ENCODE results near the gene ENKD1.

ENKD1 gene

DNA sequence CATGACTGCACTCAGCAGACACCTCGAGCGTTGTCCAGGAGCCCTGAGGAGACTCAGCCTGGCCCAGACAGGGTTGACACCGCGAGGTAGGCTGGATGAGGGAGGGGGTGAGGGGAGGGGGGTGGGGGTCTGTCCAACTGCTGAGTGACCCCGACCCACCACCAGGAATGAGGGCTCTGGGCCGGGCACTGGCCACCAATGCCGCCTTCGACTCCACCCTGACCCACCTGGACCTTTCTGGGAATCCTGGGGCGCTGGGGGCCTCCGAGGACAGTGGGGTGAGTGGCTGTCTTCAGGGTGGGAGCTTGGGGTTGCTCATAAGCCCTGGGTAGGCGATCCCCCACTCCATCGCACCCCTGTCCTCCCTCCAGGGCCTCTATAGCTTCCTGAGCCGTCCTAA lies 18.9 kb downstream of the ENKD1 start:
- DNase-seq (ENCODE audit: low read depth) = no peak
- TF ChIP-seq, protein P1, sequence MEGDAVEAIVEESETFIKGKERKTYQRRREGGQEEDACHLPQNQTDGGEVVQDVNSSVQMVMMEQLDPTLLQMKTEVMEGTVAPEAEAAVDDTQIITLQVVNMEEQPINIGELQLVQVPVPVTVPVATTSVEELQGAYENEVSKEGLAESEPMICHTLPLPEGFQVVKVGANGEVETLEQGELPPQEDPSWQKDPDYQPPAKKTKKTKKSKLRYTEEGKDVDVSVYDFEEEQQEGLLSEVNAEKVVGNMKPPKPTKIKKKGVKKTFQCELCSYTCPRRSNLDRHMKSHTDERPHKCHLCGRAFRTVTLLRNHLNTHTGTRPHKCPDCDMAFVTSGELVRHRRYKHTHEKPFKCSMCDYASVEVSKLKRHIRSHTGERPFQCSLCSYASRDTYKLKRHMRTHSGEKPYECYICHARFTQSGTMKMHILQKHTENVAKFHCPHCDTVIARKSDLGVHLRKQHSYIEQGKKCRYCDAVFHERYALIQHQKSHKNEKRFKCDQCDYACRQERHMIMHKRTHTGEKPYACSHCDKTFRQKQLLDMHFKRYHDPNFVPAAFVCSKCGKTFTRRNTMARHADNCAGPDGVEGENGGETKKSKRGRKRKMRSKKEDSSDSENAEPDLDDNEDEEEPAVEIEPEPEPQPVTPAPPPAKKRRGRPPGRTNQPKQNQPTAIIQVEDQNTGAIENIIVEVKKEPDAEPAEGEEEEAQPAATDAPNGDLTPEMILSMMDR (IDR thresholded peaks at IDR 0.05; ENCODE audit: control insufficient read depth, extremely low read depth, insufficient read depth) = no peak
- no peak overlapping the region for H3K4me3 ChIP-seq (ENCODE audit: low read depth, low read length)

DNA sequence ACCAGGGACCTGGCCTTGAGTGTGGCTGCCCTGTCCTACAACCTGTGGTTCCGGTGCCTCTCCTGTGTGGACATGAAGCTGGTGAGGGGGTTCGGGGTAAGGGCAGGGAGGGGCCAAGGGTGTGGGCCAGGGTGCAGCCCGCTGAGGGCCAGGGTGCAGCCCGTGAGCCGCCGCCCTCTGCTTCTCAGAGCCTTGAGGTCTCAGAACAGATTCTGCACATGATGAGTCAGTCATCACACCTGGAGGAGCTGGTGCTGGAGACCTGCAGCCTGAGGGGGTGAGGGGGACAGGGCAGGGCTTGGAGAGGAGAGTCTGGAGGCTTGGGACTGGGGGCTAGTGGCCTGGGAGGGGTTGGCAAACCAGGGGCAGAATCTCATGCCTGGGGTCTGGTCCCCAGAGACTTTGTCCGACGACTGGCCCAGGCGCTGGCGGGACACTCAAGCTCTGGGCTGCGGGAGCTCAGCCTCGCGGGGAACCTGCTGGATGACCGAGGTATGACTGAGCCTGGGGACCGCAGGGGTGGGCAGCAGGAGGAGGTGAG lies 19.4 kb downstream of the ENKD1 start:
- H3K4me3 ChIP-seq (ENCODE audit: low read depth, low read length) = no peak overlapping the region
- TF ChIP-seq, protein P1 (IDR thresholded peaks at IDR 0.05; ENCODE audit: control insufficient read depth, extremely low read depth, insufficient read depth) = no peak
- DNase-seq (ENCODE audit: low read depth) = no peak

DNA sequence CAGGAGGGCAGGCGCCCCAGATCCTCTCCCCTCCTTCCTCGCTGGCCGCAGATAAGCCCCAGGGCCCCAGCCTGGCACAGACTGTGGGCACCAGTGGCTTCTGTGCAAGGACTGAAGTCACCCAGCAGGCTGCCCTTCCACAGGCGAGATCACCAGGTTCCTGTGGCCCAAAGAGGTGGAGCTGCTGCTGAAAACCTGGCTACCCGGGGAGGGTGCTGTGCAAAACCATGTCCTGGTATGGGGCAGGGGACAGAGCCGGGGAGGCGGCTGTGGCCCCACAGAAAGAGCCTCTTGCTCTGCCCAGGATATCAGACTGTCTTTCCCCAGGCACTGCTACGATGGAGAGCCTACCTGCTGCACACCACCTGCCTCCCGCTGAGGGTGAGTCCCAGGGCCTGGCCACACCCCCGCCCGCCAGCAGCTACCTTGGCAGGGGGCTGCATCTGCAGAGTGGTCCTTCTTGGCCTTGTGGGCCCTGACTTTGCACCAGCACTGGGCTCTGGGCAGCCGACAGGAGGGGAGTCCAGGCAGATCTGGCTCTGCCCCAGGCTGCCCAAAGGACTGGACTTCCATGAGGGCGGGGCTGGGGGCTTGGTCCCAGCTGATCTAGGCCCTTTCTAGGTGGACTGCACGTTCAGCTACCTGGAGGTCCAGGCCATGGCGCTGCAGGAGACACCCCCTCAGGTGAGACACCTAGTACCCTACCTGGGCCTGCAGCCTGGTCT lies 21.0 kb downstream of the ENKD1 start:
- DNase-seq (ENCODE audit: low read depth) = no peak
- no peak overlapping the region for H3K4me3 ChIP-seq (ENCODE audit: low read depth, low read length)
- TF ChIP-seq, protein P1 (IDR thresholded peaks at IDR 0.05; ENCODE audit: control insufficient read depth, extremely low read depth, insufficient read depth) = no peak

DNA sequence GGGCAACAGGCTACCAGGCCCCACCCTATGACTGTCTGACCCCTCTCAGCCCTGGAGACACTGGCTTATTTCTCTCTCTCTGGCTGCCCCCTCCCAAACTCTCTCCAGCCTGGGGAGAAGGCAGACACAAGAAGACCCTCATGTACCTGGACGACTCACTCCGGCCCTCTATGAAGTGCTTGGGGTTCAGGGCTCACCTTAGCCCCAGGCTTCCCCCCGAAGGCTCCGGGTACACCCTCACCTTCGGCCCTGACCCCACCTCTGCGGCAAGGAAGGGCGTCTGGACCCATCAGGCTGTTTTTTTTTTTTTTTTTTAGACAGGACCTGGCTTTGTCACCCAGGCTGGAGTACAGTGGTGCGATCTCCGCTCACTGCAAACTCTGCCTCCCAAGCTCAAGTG lies 22.5 kb downstream of the ENKD1 start:
- TF ChIP-seq, protein P1 (IDR thresholded peaks at IDR 0.05; ENCODE audit: control insufficient read depth, extremely low read depth, insufficient read depth) = no peak
- no peak overlapping the region for H3K4me3 ChIP-seq (ENCODE audit: low read depth, low read length)
- no peak for DNase-seq (ENCODE audit: low read depth)

DNA sequence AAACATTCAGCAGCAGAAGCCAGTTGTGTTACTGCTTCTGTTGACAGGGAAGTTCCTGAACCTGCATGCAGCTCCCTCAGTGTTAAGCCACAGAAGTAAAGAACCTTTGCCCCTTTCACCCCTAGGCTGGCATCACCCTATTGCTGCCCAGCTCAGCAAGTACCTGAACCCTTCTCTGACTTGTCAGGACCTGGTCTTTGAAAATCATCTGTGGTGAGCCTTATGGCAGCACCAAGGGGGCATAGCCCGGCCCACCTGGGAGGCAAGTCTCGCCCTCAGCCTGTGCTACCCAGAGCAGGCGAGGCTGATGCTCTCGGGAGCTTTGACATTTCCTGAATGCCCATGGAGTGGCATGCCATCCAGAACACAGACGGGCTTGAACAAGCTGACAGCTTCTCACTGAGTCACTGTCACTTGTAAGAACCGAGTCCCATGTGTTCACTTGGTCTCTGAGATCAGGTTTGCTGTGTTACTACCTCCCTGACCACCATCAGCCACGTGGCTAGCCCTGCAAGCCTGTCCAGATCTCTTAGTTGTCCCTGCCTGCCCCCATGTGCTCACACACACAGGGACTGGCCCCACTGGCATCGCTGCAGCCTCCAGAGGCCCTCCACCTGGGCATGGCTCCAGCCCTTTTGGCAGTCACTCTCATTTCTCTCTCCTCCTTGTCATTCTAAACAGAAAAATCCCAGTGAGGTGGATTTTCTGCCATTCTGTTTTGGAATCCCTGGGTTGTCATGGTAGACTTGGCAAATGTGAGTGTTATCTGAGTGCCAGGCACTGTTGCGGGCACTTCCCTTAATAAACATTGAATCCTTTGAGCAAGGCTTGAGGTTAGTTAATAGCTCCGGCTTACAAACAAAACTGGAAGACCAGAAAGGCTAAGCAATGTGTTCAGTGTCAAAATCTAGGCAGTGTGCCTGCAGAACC lies 24.5 kb downstream of the ENKD1 start:
- TF ChIP-seq, protein P1 (IDR thresholded peaks at IDR 0.05; ENCODE audit: control insufficient read depth, extremely low read depth, insufficient read depth) = no peak
- no peak overlapping the region for H3K4me3 ChIP-seq (ENCODE audit: low read depth, low read length)
- DNase-seq (ENCODE audit: low read depth) = peak; percentile 66

DNA sequence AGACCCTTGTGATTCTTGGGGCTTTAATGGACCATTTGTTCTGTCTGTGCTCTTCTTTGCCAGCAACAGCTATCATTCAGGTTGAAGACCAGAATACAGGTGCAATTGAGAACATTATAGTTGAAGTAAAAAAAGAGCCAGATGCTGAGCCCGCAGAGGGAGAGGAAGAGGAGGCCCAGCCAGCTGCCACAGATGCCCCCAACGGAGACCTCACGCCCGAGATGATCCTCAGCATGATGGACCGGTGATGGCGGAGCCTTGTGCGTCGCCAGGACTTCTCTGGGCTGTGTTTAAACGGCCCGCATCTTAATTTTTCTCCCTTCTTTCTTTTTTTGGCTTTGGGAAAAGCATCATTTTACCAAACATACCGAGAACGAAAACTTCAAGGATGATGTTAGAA lies 28.9 kb downstream of the ENKD1 start:
- DNase-seq (ENCODE audit: low read depth) = no peak
- no peak overlapping the region for H3K4me3 ChIP-seq (ENCODE audit: low read depth, low read length)
- TF ChIP-seq, protein P1 (IDR thresholded peaks at IDR 0.05; ENCODE audit: control insufficient read depth, extremely low read depth, insufficient read depth) = no peak
